ENCODE results near the gene TMPRSS9.
"Not testable (repeated sequence)": the region's sequence is repeated elsewhere in the genome, so short reads cannot be mapped to it uniquely, and the experiment has no call there.

TMPRSS9 gene

DNA sequence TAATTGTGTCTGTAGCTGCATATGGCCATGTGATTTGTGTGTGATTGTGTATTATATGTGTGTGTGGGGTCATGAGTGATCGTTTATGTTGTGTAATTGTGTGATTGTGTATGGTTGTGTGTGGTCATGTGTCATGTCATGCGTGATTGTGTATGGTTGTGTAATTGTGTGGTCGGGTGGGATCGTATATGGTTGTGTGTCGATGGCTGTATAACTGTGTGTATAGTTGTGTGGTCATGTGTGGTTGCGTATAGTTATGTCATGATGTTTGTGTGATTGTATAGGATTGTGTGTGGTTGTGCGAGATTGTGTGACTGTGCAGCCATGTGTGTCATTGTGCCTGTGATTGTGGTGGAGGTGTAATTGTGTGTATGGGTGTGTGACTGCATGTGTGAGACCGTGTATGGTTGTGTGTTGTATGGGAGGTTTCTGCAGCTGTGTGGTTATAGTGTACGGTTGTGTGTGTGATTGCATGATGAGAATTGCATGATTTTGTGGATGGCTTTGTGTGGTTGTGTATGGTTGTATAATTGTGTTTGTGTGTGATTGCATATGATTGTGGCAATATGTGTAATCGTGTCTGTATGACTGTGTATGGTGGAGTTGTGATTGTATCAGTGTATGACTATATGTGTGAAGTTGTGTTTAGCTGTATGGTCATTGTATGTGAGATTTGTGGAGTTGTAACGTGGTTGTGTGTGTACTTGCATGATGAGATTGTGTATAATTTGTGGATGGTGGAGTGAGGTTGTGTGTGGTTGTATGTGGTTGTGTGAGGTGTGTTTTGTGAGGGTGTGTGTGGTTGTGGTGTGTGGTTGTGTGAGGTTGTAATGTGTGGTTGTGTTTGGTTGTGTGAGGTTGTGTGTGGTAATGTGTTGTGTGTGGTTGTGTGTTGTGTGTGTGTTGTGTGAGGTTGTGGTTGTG is 2.2 kb downstream of the TMPRSS9 start:
- DNase-seq: no peak

DNA sequence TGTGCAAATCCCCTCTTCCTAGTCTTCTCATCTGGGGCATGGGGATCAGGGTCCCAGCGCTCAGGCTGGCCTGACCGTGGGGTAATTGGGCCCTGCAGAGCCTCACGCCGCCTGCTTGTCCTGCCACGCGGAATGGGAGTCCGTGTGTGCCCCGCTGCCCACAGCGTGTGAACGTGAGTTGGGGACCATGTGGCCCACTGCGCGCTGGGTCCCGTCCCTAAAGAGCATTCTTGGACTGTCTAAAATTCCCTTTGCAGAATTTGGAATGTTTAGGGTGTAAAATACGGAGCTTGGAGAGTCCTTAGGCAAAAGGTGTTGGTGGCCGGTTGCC is 2.9 kb downstream of the TMPRSS9 start:
- DNase-seq: no peak

DNA sequence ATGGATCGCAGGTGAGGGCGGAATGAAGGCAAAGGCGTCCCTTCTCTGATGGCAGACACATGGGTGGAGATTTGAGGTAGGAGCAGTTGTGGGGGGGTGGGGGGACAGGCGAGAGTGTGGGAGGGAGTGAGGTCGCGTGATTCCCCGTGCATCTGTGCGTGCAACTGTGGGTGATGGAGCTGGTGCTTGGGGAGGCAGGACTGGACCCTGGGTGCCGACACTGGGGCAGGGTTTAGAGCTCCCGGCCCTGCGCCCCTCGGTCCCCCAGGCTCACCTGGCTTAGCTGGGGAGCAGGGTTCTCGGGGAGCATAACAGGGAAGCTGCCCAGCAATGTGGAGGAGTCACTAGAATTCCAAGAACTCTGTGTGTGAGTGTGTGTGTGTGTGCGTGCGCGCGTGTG is 3.4 kb downstream of the TMPRSS9 start:
- no peak for DNase-seq

DNA sequence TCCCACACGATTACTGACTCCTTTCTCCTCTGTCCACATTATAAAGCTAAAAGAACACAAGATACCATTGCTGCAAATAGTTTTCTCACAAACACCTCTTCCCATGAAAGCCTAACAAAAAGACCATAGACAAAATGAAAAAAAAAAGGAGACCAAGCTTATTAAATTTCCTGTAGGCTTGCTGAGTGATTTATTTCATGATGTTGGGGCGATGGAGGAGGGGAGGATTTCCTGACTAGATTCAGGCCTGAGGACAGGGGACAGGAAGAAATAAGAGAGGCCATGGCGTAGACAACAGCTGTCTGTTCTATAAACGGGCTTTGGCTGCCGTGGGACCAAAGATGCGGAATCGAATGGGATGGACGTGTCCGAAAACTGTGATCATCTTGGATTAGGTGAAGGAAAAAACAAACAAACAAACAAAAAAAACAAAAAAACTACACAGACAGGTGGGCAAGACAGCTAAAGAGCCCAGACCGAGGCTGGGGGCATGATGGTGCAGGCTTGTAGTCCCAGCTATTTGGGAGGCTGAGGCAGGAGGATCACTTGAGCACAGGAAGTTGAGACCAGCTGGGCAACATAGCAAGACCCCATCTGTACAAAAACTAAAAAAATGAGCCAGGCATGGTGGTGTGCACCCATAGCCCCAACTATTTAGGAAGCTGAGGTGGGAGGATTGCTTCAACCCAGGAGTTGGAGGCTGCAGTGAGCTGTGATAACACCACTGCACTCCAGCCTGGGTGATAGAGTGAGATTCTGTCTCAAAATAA is 5.3 kb downstream of the TMPRSS9 start:
- no peak for DNase-seq

DNA sequence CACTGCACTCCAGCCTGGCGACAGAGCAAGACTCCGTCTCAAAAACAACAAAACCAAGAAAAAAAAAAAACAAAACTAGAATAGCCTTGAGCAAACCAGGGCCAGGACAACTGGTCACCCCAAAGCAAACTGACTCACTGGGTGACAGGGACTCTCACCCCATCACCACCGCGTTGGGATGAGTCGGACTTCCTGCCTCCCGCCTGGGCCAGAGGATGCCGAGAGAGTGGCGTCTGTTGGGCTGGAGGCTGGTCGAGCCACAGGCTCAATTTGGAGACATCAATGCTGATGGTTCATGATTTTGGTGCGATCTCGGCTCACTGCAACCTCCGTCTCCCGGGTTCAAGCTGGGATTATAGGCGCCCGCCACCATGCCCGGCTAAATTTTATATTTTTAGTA is 11.6 kb downstream of the TMPRSS9 start:
- no peak for DNase-seq

DNA sequence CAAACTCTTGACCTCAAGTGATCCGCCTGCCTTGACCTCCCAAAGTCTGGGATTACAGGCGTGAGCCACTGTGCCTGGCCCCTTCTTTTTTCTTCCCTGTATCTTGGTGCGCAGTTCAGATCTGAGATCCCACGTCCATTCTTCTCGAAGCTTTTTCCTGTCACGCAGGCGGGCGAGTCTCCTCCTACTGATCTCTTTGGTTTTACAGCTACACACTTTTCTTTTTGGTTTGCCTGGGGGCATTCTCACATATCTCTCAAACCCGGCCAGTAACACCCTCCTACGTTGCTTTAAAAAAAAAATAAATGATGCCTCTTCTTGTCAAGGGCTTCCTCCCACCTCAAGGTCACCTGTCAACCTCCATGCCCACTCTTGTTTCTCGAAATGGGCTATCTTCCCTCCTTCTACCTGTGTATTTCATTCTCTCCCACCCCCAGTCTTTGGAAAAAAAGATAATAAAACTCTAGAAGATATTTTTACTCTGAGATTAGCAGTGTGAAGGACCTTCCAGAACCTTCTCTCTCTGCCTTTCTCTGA is 12.1 kb downstream of the TMPRSS9 start:
- no peak for DNase-seq

DNA sequence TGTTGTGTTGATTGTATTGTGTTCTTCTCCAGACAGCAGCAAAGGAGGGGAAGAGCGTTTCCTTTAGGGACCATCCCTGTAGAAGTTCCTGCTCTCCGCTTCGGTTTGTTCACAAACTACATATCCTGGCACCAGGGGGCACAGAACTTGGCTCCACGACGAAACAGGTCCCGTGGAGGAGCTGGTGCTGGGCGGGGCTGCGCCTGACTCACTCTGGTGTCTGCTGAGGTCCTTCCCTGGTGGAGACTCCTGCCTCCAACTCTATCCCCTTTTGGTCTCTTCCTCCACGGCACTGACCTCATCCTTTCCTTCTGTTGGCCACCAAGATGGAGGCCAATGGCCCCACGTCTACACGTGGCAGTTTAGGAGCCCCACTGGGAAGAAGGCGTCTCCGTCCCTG is 14.7 kb downstream of the TMPRSS9 start:
- no peak for DNase-seq

DNA sequence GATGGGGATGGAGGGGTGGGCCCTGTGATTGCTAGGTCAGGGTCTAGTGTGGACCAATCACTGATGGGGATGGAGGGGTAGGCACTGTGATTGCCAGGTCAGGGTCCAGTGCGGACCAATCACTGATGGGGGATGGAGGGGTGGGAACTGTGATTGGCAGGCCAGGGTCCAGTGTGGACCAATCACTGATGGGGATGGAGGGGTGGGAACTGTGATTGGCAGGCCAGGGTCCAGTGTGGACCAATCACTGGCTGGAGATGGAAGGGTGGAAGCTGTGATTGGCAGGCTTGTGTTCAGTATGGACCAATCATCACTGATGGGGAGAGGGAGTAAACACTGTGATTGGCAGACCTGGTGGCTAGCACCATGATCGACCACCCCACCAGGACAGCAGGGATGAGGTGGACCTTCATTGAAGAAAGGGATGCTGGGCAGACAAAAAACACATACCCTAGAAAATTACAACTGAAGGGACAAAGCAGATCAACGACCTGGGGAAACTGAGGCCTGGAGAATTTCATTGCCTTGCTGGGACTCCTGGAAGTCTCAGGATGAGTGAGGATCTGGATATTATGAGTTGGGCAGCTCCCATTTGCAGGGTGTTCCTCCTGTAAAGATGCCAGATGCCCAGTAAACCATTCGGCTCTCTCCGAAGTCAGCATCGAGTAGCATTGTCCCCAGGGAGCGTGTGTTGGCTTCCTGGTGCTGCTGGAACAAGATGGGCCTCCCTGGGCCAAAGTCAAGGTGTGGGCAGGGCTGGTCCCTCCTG is 15.5 kb downstream of the TMPRSS9 start:
- DNase-seq: no peak

DNA sequence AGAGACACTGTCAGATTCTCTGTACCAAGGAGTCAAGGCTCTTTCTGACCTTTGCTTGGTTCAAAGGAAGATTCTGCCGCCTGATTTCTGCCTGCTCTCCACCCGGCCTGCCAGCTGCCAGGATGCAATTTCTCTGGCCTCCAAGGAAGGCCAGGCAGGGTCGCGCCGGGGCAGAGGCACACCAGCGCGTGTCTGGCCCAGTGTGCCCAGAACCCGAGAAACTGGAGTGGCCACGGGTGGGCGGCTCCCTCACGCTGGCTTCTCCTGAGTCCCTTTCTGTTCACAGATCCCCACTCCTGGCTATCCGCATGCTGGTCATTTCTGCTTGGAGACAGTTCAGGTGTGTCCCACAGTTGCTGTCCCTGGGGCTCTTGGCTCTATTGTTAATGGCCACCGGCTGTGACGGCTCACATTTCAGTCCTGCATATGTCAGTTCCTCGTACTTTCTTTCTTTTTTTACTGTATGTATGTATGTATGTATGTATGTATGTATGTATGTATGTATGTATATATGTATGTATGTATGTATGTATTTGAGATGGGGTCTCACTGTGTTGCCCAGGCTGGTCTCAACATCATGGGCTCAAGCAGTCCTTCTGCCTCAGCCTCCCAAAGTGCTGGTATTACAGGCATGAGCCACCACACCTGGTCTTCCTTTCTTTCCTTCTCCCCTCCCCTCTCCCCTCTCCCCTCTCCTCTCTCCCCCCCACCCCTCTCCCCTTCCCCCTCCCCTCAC is 16.9 kb downstream of the TMPRSS9 start:
- DNase-seq: no peak

DNA sequence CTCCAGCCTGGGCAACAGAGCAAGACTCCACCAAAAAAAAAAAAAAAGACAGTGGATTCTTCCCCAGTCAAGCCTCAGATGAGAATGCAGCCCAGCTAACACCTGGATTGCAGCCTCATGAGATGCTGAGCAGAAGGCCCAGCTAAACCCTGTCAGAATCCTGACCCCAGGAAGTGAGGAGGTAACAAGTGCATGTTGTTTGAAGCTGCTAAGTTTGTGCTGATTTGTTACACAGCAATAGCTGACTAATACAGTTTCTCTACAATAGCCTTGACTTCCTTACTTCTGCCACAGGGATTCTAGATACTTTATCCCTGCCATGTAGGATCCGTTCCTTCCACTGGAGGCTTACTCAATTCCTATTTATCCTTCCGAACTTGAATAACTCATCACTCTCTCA is 20.5 kb downstream of the TMPRSS9 start:
- no peak for DNase-seq

DNA sequence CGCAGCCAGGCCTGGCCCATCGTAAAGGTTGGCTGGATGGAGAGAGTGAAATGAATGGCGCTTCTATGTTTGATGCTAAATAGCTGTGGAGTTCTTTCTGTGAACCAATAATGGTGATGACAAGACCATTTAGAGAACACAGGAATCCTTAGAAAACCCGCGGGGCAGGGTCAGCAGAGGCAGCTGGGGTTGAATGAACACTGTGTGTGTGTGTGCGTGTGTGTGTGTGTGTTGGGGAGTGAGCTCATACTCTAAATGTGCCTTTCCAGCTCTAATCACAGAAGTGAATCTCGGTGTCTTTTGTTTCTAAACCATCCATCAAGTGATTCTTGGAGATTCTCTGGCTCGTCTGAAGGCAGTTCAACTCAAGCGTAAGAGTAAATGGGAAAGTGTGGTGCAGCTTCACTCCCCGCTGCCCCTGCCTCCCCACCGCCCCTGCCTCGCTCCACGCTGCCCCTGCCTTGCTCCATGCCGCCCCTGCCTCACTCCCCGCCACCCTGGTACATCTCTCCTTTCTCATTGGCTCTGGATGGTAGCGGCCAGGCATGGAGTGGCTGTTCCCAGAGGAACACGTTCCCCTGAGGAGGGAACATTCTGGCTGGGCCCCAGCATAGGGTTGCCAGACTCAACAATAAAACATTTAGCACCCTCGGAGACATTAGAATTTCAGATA is 21.2 kb downstream of the TMPRSS9 start:
- DNase-seq: no peak

DNA sequence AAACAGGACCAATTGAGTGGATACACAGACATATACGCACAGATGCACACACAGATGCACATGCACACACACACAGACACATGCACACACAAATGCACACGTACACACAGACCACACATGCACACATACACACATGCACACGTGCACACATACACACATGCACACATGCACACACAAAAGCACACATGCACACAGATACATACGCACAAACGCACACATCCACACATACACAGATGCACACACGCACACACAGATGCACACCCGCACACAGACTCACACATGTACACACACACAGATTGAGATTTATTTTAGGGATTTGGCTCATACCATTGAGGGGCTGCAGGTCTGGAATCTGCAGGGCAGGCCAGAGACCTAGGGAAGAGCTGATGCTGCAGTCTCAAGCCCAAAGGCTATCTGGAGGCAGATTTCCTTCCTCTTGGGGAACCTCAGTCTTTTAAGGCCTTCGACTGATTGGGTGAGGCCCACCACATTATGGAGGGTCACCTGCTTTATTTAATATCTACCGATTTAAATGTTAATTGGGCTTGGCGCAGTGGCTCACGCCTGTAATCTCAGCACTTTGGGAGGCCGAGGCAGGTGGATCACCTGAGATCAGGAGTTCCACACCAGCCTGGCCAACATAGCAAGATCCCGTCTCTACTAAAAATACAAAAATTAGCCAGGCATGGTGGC is 22.6 kb downstream of the TMPRSS9 start:
- DNase-seq: no peak

DNA sequence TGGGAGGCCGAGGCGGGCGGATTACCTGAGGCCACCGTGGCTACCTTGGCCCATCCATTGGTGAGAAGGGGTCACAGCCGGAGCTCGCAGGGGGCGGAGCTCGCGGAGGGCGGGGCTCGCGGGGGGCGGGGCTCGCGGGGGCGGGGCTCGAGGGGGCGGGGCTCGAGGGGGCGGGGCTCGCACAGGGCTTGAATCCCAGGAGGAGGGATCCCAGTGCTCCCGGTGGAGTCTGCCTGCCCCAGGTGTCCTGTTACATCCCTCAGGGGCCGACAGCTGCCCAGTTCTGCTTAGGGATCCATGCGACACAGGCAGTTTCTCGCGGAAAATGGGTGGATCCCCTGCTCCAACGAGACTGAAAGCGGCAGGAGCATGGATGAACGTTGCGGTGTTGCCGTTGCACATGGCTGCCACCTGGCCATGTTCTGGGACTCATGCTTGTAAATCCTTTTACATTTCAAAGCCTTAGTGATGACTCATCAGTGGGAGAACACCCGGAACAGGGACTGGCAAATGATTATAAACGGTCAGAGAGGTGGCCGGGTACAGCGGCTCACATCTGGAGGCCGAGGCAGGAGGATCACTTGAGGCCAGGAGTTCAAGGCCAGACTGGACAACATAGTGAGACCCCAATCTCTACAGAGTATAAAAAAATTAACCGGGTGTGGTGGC is 25.1 kb downstream of the TMPRSS9 start:
- no peak for DNase-seq

DNA sequence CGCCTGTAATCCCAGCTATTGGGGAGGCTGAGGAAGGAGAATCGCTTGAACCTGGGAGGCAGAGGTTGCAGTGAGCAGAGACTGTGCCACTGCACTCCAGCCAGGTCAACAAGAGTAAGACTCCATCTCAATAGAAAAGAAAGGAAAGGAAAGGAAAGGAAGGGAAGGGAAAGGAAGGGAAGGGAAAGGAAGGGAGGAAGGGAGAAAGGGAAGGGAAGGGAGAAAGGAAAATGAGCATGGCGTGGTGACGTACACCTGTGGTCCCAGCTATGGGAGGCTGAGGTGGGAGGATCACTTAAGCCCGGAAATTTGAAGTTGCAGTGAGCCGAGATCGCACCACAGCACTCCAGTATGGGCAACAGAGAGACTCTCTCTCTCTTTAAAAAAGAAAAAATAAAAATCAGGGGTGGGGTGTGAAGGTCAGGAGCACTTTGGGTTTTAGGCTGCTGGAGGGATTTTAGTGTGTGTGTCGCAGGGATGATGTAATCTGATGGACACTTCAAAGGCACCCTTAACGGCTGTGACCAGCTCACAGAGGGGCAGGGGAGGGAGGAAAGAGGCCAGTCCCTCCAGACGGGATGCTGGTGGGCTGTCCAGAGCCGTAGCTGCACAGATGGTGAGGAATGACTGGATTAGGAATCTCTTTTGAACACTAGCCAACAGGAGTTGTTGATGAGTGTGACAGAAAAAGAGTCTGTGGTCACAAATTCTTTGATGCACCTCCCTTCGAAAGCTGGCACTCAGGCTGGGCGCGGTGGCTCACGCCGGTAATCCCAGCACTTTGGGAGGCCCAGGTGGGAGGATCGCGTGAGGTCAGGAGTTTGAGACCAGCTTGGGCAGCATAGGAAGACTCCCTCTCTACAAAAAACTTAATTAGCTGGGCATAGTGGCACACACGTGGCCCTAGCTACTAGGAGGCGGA is 27.6 kb downstream of the TMPRSS9 start:
- no peak for DNase-seq

DNA sequence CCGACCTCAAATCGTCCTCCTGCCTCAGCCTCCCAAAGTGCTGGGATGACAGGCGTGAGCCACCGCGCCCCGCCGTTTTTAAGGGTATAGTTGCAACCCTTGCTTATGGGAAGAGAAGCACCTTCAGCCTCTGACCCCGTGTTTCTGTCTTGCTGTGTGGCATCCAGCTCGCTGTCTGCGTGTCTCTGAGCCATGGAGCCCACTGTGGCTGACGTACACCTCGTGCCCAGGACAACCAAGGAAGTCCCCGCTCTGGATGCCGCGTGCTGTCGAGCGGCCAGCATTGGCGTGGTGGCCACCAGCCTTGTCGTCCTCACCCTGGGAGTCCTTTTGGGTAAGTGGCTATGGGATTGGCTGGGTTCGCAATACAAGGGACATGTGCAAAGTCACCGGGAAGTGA is 29.5 kb downstream of the TMPRSS9 start:
- DNase-seq: no peak

DNA sequence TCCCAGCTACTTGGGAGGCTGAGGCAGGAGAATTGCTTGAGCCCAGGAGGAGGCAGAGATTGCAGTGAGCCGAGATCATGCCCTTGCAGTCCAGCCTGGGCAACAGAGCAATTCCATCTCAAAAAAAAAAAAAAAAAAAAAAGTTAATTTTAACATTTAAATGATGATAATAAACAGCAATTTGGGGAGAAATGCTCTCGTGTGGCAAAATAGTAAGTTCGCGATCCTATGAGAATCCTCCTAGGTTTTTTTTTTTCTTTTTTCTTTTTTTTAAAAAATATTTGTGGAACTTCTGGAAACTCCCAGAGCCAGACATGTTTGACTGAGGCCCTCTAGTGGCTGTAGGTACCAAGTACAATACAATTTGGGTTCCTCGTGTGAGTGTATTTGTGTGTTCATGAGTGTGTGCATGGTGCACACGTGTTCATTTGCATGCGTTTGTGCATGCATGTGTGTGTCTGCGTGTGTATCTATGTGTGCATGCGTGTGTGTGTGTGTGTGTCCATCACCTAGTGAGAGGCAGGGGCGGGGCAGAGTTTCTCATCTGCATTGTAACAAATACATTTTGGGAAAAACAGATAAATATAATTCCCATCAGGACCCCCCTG is 31.2 kb downstream of the TMPRSS9 start:
- DNase-seq: peak; percentile 50

DNA sequence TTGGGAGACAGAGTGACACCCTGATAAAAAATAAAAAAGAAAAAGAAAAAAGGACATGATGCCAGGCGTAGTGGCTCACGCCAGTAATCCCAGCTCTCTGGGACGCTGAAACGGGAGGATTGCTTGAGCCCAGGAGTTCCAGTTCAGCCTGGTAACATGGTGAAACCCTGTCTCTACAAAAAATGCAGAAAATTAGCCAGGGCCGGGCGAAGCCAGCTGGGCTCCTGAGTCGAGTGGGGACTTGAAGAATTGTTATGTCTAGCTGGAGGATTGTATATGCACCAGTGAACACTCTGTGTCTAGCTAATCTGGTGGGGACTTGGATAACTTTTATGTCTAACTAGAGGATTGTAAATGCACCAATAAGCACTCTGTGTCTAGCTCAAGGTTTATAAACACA is 32.3 kb downstream of the TMPRSS9 start:
- no peak for DNase-seq

DNA sequence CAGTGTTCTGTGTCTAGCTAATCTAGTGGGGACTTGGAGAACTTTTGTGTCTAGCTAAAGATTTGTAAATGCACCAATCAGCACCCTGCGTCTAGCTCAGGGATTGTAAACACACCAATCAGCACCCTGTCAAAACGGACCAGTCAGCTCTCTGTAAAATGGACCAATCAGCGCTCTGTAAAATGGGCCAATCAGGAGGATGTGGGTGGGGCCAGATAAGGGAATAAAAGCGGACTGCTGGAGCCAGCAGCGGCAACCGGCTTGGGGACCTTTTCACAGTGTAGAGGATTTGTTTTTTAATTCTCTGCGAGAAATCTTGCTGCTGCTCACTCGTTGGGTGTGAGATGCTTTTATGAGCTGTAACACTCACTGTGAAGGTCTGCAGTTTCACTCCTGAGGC is 32.8 kb downstream of the TMPRSS9 start:
- not testable (repeated sequence) for DNase-seq

DNA sequence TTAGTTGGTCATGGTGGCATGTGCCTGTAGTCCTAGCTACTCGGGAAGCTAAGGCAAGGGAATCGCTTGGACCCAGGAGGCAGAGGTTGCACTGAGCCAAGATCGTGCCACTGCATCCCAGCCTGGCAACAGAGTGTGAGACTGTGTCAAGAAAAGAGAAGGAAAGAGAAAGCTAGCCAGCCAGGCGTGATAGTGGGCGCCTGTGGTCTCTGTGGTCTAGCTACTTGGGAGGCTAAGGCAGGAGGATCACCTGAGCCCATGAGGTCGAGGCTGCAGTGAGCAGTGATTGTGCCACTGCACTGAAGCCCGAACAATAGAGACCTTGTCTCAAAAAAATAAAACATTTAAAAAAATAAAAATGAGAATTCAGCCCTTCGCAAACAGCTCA is 34.0 kb downstream of the TMPRSS9 start:
- no peak for DNase-seq

Data from CD4-positive, alpha-beta T cell treated with Interferon gamma for 1 hour (primary cell).